Measurements from ENCODE around the gene SYCP2L.
A peak's percentile ranks its signal among the peaks of the same experiment; 100 is the strongest.
"Not testable (repeated sequence)": the region's sequence is repeated elsewhere in the genome, so short reads cannot be mapped to it uniquely, and the experiment has no call there.

Gene SYCP2L

DNA sequence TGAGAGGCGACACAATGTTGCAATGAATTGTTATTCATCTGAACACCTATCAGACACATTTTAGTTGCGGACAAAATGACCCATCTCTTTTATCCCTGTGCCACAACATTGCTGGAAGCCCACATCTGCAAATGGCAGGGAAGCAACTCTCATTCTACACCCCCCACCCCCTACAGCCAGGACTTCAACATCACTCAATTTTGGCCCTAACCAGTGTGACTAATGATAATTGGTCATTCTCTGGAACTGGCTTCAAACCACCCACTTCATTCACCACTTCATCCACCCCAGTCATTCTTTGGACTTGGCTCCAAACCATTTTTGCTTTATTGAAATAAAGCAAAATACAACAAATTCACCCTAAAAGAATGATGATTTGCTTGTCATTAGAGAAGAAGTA lies 6.5 kb upstream of the SYCP2L start:
- no peak for DNase-seq (ENCODE audit: low read depth)

DNA sequence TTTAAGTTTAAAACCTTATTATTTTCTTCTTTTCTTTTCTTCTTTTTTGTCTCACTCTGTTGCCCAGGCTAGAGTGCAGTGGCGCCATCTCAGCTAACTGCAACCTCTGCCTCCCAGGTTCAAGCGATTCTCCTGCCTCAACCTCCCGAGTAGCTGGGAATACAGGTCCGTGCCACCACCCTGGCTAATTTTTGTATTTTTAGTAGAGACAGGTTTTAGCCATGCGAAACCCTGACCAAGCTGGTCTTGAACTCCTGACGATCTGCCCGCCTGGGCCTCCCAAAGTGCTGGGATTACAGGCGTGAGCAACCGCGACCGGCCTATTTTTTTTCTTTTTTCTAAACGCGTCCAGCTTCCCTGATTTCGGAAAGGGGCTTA lies 4.6 kb upstream of the SYCP2L start:
- DNase-seq (ENCODE audit: low read depth), result not testable (repeated sequence)

DNA sequence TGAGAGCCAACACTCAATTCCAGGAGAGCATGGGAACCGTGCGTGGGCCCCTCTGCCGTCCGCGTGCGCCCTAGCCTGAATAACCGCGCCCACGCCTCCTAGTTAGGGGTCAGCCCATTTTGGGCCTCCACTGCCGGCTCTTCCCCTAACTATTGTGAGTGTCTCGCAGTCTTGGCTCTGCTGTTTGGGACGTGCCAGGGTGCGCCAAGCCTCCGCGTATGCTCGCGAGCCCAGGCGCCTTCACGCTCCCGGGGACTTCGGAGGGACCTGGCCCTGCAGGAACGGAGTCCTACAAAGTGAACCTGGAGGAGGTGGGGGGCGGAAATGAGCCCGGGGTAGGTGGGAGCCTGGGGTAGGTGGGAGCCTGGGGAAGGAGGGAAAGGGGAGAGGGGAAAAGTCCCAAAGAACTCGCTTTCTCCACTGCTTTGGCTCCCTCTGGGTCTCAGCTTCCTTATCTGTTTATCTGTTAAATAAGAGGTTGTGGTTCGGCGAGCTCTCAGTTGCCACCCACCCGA lies 4.1 kb upstream of the SYCP2L start:
- DNase-seq (ENCODE audit: low read depth), result no peak

DNA sequence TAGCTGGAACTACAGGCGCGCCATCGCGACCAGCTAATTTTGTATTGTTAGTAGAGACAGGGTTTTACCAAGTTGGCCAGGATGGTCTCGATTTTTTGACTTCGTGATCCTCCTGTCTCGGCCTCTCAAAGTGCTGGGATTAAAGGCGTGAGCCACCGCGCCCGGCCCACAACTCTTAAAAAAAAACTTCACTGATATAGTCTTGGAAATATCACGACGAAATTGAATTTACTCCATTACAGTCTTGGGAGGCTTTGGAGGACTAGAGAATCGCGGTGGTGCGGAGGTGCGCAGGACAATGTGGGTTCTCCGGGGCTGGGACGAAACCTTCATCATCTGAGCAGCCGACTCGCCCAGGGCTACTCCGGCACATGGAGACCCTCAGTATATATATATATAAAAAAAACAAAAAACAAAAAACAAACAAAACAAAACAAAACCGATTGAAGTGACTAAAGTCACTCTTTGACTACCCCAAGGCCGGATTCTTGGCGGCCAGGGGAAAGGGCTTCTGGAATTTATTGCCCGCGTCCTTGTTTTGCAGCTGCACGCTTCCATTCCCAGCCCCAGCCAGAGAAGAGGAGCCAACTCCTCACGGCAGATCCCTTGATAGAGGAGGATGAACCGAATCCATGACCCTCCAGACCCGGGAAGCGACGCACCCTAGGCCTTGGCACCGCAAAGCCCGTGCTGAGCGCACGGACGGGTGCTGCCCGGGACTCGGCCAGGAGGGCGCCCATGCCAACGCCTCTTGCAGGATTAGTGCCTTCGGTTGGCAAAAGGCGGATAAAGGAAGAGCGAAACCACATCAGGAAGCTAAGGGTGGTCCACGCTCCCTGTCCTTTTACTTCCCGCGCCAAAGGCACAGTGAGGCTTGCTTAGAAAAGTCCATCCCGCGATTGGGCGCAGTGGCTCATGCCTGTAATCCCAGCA lies 3.3 kb upstream of the SYCP2L start:
- no peak for DNase-seq (ENCODE audit: low read depth)

DNA sequence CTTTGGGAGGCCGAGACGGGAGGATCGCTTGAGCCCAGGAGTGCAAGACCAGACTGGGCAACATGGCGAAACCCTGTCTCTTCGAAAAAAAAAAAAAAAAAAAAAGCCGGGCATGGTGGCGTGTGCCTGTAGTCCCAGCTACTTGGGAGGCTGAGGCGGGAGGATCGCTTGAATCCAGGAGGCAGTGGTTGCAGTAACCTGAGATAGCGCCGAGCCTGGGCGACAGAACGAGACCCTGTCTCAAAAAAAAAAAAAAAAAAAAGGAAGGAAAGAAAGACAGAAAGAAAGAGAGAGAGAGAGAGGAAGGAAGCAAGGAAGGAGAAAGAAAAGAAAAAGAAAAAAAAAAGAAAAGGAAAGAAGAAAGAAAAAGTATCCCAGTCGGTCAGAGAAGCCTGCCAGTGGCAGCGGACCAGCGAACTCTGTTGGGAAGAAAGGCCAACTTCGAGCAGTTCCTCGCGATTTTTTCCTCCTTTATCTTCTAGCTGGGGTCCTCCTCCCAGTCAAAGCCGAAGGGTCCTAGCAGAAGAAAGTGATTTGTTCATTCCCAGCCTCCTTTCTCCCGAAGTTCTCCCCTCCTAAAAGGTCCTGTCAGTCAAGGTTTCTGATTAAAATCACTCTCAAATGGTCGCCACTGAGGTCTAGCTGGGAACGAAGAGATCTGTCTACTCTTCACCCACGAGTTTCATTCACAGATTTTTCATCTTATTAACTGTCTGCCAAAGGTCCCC lies 2.4 kb upstream of the SYCP2L start:
- DNase-seq (ENCODE audit: low read depth), result no peak

DNA sequence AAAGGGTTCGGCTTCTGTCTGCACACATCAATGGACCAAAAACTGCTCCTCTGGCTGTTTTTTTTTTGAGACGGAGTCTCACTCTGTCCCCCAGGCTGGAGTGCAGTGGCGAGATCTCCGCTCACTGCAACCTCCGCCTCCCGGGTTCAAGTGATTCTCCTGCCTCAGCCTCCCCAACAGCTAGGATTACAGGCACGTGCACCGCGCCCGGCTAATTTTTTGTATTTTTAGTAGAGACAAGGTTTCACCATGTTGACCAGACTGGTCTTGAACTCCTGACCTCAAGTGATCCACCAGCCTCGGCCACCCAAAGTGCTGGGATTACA lies 524 bp upstream of the SYCP2L start:
- not testable (repeated sequence) for DNase-seq (ENCODE audit: low read depth)

DNA sequence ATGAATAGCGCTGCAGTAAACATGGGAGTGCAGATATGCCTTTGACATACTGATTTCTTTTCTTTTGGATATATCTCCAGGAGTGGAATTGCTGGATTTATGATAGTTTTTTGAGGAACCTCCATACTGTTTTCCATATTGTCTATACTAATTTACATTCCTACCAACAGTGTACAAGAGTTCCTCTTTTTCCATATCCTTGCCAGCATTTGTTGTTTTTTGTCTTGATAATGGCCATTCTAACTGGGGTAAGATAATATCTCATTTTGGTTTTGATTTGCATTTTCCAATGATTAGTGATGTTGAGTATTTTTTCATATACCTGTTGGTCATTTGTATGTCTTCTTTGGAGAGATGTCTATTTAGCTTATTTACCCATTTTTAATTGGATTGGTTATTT lies 3.3 kb downstream of the SYCP2L start:
- no peak for DNase-seq (ENCODE audit: low read depth)

DNA sequence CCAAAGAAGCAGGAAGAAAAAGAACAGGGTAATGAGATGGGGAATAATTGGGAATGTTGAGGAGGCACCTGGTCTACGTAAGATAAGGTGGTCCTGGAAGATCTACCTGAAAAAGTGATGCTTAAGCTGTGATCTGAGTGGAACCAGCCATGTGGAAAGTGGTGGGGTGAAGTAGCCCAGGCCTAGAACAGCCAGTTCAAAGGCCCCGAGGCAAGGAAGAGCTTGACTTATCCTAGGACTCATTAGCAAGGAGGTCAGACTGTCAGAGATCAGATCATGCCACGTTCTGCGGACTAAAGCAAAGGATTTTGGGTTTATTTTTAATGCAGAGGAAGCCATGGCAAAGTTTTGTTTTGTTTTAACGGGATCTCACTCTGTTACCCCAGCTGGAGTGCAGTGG lies 5.1 kb downstream of the SYCP2L start:
- DNase-seq (ENCODE audit: low read depth), result no peak

DNA sequence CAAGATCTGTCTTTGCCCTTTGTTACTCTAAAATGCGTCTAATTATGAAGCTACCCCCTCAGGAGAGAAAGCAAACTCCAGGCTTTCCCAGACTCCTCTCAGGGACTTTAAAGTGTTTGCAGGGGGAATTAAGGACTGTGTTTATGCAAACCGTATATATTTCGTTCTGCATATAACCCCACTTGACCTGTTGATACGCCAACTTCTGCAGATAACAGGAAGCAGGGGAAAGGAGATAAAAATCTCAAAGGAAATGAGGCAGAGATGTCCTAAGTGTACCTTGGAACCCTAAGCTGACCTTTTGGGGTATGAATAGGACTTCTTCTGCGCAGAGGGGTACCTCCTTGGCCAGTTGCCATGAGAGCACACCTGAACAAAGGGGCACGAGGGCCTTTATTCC lies 8.1 kb downstream of the SYCP2L start:
- no peak for DNase-seq (ENCODE audit: low read depth)

DNA sequence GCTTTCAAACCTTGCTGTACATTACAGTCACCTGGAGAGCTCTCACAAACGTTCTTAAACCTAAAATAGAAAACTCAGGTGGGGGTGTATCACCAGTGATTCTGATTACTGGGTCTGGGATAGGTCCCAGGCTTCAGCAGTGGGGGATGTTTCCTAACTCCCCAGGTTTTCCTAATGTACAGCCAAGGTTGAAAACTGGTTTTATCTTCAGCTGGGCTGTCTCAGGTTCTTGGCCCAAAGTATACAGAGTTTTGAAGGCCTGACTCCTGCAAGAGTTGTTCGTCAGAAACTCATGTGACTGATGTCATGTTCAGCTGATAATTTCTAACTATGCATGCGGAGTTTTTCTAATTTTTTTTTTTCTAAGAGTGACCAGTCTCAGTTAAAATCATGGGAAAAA lies 9.8 kb downstream of the SYCP2L start:
- DNase-seq (ENCODE audit: low read depth), result no peak

DNA sequence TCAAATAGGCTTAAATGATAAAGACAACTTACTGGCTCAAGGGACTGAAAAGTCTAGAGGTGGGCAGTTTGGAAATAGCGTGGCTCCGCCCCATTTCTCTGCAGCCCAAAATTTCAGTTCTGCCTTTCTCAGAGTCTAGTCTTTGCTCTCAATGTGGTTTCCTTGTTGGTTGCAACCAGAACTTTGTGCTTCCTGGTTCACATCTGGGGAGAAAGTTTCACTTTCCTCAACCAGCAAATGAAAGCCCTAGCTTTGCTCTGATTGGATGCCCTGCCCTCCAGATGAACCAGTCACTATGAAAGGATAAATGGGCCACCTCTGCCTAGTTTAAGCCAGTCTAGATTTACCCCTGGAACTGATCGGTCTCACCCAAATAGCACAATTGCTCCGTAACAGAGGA lies 14.9 kb downstream of the SYCP2L start:
- no peak for DNase-seq (ENCODE audit: low read depth)

DNA sequence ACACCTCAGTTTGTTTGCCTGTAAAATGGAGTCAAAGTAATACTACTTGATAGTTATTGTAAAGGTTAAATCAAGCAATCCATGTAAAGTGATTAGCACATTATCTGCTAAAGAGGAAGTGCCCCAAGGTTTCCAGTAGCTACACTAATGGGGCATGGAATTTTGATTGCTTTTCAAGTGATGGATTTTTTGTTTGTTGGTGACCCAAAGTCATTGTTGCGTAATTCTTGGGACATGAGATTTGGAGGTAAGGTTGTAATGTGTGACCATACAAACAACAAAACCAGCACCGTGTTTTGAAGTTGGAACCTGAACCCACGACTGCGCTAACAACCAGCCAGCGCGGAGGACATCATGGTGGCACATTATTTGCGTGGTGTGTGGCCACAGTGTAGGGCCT lies 17.2 kb downstream of the SYCP2L start:
- DNase-seq (ENCODE audit: low read depth), result no peak

DNA sequence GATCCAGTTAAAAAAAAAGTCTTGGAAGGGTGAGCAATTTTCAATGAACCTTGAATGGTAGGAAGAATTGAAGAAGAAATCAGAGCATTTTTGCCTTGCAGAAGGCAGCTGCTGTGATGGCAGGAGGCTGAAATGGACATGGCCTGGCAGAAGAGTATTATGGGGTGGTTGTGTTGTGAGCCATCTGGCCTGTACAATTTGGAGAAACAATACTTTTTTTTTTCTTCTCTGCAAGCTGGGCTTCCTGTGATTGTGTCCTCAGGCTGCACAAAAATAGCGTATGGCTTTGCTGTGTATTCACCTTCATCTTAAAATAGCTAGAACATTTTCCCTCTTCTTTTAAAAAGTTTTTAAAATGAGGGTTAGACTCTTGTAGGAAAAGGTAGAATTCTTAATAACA lies 21.4 kb downstream of the SYCP2L start:
- DNase-seq (ENCODE audit: low read depth), result no peak

DNA sequence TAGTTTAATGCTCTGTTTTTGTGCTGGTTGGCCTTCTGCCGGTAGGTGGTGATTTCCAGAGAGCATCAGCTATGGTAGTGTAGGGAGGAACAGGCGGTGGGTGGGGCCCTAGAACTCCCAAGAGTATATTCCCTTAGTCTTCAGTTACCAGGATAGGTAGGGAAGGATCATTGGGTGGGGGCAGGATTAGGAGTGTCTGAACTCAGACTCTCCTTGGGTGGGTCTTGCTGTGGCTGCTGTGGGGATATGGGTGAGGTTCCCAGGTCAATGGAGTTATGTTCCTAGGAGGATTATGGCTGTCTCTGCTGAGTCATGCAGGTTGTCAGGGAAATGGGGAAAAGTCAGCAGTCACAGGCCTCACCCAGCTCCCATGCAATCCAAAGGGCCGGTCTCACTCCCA lies 32.7 kb downstream of the SYCP2L start:
- not testable (repeated sequence) for DNase-seq (ENCODE audit: low read depth)

DNA sequence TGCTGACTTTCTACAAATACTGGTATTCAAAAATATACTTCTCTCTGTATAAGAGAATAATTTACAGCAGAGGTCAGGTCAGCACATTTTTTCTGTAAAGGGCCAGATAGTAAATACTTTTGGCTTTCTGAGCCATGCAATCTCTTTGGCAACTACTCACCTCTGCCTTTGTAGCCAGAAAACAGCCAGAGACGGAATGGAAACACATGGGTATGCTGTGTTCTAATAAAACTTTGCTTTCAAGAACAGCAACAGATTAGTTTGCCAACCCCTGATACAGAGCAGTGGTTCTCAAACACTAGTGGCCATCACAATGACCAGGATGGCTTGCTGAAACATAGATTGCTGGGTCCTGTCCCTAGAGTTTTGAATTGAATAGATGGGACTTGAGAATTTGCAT lies 46.3 kb downstream of the SYCP2L start:
- DNase-seq (ENCODE audit: low read depth), result no peak

DNA sequence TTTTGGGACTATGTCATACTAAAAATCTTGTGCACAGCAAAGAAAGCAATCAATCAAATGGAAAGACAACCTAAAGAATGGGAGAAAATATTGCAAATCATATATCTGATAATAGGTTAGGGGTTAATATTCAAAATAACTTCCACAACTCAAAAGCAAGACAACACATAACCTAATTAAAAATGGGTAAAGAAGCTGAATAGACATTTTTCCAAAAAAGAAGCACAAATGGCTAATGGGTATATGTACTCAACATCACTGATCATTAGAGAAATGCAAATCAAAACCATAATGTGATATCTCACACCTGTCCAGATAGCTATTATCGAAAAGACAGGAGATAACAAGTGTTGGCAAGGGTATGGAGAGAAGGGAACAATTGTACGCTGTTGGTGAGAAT lies 53.0 kb downstream of the SYCP2L start:
- no peak for DNase-seq (ENCODE audit: low read depth)

DNA sequence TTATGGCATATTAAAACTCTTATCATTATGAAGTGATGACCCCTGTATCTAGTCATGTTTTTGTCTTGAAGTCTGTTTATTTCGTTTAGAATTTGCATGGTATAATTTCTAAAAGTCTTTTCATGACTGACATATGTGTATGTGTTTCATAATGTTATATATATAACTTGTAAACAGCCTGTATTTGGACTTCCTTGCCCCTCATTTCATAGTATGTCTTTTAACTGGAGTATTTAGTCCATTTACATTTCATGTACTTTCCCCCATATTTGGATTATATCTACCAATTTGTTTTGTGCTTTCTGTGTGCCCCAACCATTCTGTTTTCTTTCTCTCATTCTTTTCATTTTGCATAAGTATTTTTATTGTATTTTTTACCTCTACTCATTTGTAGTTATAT lies 59.0 kb downstream of the SYCP2L start:
- DNase-seq (ENCODE audit: low read depth), result no peak

DNA sequence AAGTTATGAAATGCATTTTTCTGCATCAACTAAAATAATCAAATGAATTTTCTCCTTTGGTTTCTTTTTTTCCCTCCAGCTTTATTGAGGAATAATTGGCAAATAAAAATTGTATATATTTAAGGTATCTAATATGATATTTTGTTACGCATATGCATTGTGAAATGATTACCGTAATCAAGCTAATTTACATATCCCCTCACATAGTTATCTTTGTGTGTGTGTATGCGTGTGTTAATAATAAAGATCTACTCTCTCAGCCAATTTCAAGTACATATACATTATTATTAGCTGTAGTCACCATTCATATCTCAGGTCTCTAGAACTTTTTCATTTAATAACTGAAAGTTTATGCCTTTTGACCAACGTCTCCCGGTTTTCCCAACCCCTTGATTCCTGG lies 61.1 kb downstream of the SYCP2L start:
- DNase-seq (ENCODE audit: low read depth), result no peak

DNA sequence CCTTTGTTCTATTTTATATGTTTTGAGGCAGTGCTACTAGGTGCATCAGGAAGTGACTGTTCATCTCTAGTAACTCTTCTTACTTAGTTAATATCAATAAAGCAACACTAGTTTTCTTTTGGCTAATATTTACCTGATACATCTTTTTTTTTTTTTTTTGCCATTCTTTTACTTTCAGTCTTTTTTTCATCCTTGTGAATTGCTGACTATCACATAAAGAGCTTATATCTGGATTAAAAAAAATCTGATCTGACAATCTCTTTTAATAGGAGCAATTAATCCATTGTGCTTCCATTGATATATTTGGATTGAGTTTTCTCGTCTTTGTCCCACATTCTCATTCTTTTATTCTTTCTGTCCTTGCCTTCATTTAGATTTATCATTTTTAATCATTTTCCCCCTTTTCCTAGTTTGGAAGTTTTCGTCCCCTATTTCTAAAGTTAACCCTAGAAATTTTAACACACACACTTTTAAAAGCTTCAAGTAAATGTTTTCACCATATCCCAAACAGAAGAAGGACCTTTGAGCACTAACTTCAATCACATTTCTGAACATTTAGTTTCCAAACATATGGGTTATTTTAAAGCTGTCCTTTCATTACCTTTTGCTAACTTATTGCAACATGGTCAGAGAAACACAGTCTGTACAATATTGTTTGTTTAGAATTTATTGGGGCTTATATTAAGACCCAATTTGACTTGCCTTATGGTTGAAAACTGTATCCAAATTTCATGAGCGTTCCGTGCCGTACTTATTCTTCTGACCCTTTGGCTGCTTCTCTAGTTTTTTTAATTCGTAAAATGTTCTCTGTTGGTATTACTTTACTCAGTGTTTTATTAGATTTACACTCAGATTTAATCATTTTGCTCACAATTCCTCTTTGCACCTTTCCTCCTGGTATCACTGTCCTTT lies 63.0 kb downstream of the SYCP2L start:
- DNase-seq (ENCODE audit: low read depth), result no peak

DNA sequence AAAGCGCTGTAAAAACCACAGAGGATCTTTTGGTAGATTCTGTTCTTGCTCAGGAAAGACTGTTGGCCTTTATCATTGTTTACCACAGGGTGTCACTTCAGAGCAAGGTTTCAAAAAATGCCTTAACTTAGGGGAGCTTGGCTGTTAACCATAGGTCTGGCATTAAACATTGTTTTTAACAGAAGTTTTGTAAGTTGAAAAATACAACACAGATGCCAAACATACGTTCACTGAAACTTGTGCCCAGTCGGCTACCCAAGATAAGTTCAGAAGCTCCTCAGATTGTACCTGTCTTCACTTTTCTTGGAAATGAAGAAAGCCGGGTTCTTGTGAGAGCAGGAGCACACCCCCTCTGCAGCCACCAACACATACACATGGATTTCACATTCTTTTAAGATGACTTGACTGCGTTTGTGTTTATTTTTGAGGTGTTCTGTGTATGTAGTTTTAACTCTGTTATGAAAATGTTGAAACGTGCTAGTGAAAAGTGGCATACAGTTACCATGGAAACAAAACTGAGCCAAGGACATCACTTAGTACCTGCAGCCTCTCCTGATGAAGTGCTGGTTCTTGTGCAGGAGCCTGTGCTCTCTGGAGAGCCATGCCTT lies 64.9 kb downstream of the SYCP2L start:
- no peak for DNase-seq (ENCODE audit: low read depth)

DNA sequence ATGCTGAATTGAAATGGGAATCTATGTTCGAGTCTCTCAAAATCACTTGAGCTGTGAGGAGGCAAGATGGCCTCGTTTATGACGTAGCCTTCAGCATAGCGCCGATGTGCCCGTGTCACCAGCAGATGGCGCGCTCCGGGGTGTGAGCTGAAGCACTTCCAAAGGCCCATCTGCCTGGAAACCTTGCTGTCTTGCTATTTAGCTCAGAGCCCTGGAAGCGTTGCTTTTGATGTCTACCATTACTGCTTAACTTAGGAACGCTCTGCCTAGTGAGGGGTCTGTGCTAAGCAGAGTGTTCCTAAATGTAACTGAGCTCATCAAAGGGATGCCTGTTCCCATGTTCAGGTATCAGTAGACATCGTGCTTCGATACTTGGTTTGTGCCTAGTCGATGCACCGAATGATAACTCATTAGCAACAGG lies 67.7 kb downstream of the SYCP2L start:
- peak; percentile 4 for DNase-seq (ENCODE audit: low read depth)

DNA sequence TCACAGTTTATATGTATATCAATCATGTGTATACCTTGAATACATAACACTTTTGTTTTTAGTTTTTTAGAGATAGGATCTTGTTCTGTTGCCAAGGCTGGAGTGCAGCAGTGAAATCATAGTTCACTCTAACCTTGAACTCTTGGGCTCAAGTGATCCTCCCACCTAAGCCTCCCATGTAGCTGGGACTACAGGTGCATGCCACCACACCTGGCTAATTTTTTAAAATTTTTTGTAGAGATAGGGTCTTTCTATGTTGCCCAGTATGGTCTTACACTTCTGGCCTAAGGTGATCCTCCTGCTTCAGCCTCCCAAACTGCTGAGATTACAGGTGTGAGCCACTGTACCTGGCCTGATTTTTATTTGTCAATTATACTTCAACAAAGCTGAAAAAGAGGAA lies 69.9 kb downstream of the SYCP2L start:
- no peak for DNase-seq (ENCODE audit: low read depth)

All from T-helper 22 cell (primary cell).